Choroid plexus epithelial cell (primary cell): ENCODE data around the gene ERVH48-1.
"Not testable (repeated sequence)": the region's sequence is repeated elsewhere in the genome, so short reads cannot be mapped to it uniquely, and the experiment has no call there.

ENCODE experiments used
- DNase-seq: peaks from one replicate; pipeline ENCODE4 v3.0.0-alpha.2; 2010; ENCODE audit warnings: low read depth
- H3K4me3 ChIP-seq: 2 replicates; pipeline ENCODE4 v1.5.1; 2011; ENCODE audit warnings: low read depth, mild to moderate bottlenecking, control low read depth, low read length, moderate library complexity
- CTCF ChIP-seq: conservative IDR thresholded peaks from 2 replicates; pipeline ENCODE4 v1.5.1; 2011; ENCODE audit warnings: low read depth, mild to moderate bottlenecking, control low read depth, inconsistent platforms, low read length, moderate library complexity

ERVH48-1 gene

GRCh38 chr21:42918291-42918690, 7.1 kb downstream of the ERVH48-1 start:
- DNase-seq: no peak
- TF ChIP-seq CTCF: no peak
- no peak overlapping the region for H3K4me3 ChIP-seq

- DNase-seq: no peak
- TF ChIP-seq CTCF: no peak
- no peak overlapping the region for H3K4me3 ChIP-seq
Observed at GRCh38 chr21:42913476-42913875, 12.0 kb downstream of the ERVH48-1 start.

- not testable (repeated sequence) for DNase-seq, H3K4me3 ChIP-seq
Observed at GRCh38 chr21:42911920-42912319, 13.5 kb downstream of the ERVH48-1 start.

GRCh38 chr21:42908484-42908883, 16.9 kb downstream of the ERVH48-1 start:
- not testable (repeated sequence) for H3K4me3 ChIP-seq

GRCh38 chr21:42906233-42906632, 19.2 kb downstream of the ERVH48-1 start:
- TF ChIP-seq CTCF: no peak
- H3K4me3 ChIP-seq: no peak overlapping the region
- DNase-seq: no peak

More at GRCh38 chr21:42908484-42908883, 16.9 kb downstream of the ERVH48-1 start:
- not testable (repeated sequence) for DNase-seq

- TF ChIP-seq CTCF: no peak
- DNase-seq: peak; percentile 5
Observed at GRCh38 chr21:42905195-42905594, 20.2 kb downstream of the ERVH48-1 start.

GRCh38 chr21:42903817-42904216, 21.6 kb downstream of the ERVH48-1 start:
- H3K4me3 ChIP-seq: no peak overlapping the region
- TF ChIP-seq CTCF: no peak
- DNase-seq: no peak

More at GRCh38 chr21:42905195-42905594, 20.2 kb downstream of the ERVH48-1 start:
- no peak overlapping the region for H3K4me3 ChIP-seq

GRCh38 chr21:42900446-42900845, 25.0 kb downstream of the ERVH48-1 start:
- H3K4me3 ChIP-seq: no peak overlapping the region
- no peak for DNase-seq
- TF ChIP-seq CTCF: no peak
